Uterus (tissue), 2 donors: ENCODE results near the gene TNFRSF18.

Experiments used
- CTCF ChIP-seq, 4 experiments: fragments of 200-600 bp in 2 of 4; fragments of 450-650 bp in 2 of 4; sonication (generic) in 2 of 4; IDR thresholded peaks; one replicate each; pipeline ENCODE4 v1.5.1; 2016 to 2019; ENCODE audit warnings: antibody characterized with exemption in 4 of 4, mild to moderate bottlenecking in 2 of 4, moderate library complexity in 1 of 4
- POLR2A ChIP-seq, 2 donors: fragments of 450-650 bp; IDR thresholded peaks; one replicate each; pipeline ENCODE4 v1.6.1; 2016; ENCODE audit warnings: antibody characterized with exemption in 2 of 2, mild to moderate bottlenecking in 1 of 2, moderate library complexity in 1 of 2

DNA sequence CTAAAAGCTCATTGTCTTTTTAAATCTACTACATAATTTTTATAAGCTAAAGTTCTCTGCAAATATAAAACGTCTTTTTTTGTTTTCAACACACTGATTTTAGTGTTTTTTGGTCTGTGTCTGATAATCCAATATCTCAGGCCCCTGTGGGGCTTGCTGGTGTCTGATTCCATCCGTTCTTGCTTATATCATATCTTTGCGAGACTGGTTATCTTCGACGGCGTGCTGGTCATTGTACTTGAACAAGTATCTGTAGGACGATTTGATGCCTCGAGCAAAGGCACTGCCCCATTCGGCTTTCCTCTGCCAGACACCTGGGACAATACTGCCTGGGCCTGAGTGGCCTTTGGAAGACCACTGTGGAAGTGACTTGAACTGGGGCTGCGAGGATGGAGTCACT, 51.1 kb downstream of the TNFRSF18 start:
- TF ChIP-seq CTCF (IDR thresholded peaks at IDR 0.05) (no peak), POLR2A (IDR thresholded peaks at IDR 0.05) (no peak)
